Activated CD4-positive, alpha-beta T cell treated with anti-CD3 and anti-CD28 coated beads, Interleukin-2, amount 50 U/mL, for 4 hours (primary cell): ENCODE measurements around the gene ZNF821.
A peak's percentile ranks its signal among the peaks of the same experiment; 100 is the strongest.
"Not testable (repeated sequence)": the region's sequence is repeated elsewhere in the genome, so short reads cannot be mapped to it uniquely, and the experiment has no call there.

Source experiments
- DNase-seq, 2 experiments: peaks; one replicate each; pipeline ENCODE4 v3.0.0-alpha.2; 2020

The ZNF821 gene

DNA sequence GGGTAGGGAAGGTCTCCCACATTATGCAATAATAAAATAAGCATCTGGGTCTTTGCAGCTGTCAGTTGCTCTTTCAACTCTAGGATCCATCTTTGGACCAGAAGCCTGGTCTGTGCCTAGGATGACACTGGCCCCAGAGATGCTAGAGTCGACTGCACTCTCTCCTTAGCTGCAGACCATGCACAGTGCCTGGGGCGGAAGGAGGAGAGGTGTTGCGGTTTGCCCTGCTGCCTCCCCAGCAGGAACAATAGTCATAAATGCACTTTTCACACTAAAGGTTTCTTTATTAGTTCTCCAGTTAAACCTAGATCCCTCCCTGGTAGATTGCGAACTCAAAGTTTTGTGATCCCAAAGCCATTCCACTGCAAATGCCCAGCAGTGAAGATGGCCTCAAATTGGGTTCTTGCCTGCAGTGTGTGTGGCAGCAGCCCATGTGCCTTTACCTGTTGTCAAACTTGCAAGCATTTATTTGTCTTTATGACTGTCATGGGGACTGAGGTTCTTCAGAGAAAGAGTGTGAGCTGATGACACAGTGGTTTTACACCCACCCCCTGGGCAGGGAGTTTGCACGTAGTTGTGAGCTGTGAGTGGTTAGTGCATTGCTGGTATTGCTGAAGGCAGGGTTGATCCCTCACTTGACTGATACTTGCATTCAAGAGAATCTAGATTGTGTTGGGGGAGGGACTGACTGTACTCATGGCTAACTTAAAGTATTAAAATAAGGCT lies 27.9 kb downstream of the ZNF821 start:
- DNase-seq, result no peak

DNA sequence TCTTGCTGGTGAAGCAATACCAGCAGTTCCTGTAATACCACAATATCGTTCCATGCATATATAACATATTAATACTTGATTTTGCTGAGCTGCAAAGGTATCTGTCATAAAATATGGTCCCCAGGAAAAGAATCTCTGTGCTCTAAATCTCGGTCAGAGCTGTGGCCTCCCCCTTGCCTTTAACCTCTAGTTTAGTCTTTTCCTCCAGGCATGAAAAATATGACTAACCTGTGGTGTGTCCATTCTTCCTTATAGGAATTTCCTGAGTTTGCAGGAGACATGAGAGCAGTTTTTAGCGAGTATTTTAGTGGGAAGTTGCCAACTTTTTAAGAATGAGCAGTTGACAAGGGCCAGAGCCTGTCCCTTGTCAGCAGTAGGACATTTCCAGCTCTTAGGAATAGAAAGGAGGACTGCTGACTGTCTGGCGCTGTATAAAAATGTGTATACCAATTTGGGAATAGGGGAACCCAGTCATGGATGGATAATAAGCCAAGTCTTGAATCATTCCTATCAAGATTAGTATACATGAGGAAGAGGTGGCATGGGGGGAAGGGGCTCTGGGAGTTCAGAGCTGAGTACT lies 29.5 kb downstream of the ZNF821 start:
- DNase-seq, result no peak

DNA sequence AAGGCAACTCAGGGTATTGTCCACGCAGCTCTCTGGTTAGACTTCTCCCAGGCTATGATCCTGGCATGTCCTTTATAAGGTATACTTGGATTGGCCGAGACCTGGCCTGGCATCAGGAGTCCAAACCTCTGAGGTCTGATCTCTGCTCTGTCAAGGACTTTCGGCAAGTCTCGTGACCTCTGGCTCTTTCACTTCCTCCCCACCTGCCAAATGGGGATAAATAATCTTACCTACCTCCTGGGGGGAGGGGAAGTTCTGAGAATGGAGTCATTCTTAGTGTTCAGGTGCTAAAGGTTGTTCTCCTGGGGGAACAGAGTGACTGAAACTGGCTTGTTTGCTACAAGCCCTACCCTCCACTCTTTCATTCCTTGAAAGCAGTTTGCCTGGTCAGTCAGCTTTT lies 30.6 kb downstream of the ZNF821 start:
- no peak for DNase-seq

DNA sequence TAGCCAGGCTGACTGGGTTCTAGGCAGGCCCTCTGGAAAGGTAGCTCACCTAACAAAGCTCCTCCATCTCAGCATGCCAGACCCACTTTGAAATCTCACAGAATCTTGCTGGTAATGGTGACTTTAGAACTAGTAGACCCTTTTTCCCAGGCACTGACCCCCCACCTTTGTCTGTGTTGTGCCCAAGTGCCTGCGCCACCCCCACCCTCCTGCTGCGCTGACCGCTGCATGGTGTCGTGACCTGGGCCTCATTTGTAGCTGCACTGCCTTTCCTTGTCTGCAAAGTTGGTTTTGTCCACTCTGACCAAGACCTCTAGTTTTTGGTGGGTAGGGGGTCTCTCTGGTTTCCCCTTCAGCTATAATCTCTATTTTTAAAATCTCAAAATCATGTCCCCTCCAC lies 31.4 kb downstream of the ZNF821 start:
- no peak for DNase-seq

DNA sequence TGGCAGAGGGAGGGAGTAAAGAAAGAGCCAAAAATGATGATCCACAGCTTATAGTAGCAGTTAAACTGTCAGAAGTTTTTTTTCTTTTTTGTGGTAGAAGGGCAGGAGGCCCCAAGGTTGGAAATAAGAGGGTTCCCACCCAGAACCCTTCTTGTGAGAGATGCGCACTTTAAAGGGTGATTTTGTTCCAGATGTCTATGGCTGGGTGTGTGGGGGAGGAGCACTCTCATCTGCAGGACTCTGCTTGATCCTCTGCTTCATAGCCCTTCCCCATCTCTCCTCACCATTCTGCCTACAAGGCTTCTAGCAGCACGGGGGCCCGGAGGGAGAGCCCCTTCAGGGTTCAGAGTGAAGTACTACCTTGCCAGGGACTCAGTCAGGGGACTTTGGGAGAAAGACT lies 31.8 kb downstream of the ZNF821 start:
- no peak for DNase-seq

DNA sequence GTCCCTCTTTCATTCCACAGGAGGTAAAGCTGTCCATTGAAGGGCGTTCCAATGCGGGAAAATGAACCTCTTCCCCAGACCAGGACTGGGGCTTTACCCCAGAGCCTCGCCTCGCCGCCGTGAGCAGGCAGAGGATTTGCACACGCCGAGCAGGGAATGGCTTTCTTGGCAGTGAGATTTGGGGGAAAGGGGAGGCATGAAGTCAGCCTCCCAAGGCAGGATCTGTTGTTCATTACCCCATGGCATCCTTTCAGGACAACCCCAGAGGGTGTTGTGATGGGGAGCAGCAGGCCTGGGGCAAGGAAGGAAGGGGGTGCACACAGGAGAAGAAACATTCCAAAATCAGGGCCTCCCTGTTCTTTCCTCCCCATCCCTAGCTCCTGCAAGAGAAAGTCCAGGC lies 32.2 kb downstream of the ZNF821 start:
- DNase-seq, result no peak

DNA sequence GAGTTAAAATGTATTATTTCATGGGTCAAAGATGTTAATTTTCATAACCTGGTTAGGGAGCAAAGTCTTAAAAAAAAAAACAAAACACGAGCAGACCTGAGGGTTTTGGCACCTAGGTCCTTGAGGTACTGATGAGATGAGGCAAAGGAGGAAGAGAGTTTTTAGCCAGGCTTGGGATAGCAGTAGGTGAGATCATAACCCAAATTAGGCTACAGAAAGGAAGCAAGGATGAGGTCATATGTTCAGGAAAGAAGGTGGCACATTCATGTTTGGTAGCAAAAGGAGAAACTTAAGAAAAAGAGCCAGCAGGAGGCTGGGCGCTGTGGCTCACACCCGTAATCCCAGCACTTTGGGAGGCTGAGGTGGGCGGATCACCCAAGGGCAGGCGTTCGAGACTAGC lies 35.4 kb downstream of the ZNF821 start:
- DNase-seq, result no peak

DNA sequence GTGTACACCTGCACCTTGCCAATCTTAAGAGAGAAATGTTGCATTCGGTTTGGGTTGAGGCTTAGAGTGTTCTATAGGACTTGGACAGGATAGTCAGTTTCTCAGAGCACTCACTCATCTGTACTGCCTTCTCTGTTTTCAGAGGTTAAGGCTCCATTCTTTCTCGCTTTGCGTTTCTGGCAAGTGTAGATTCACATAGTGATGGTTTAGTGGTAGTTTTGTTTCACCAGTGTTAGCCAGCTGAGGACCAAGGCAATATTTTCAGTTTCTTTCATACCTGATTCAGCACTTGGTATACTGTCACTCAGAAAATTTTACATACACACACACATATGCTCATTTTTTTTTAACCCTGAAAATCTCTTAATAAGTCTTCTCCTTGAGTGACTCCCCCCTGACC lies 36.9 kb downstream of the ZNF821 start:
- no peak for DNase-seq

DNA sequence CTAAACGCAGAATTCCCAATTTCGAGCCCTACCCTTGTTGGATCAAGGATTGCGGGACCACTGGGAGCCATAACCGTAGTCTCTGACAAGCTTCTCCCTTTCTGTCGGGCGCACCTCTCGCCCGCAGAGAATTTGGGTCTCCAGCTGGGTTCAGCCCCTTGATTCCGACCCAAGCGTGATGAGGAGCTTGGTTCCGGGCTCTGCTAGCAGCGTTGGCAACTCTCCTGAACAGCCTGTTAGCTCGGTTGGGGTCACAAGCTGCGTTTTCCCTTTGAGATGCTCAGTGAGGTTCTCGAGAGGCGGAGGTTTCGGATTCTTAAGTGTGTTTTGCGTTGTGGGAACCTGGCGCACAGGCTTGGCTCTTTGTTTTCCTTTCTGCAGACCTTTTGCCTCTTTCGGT lies 37.6 kb downstream of the ZNF821 start:
- peak in 1 of 2 experiments; percentile 6 for DNase-seq

DNA sequence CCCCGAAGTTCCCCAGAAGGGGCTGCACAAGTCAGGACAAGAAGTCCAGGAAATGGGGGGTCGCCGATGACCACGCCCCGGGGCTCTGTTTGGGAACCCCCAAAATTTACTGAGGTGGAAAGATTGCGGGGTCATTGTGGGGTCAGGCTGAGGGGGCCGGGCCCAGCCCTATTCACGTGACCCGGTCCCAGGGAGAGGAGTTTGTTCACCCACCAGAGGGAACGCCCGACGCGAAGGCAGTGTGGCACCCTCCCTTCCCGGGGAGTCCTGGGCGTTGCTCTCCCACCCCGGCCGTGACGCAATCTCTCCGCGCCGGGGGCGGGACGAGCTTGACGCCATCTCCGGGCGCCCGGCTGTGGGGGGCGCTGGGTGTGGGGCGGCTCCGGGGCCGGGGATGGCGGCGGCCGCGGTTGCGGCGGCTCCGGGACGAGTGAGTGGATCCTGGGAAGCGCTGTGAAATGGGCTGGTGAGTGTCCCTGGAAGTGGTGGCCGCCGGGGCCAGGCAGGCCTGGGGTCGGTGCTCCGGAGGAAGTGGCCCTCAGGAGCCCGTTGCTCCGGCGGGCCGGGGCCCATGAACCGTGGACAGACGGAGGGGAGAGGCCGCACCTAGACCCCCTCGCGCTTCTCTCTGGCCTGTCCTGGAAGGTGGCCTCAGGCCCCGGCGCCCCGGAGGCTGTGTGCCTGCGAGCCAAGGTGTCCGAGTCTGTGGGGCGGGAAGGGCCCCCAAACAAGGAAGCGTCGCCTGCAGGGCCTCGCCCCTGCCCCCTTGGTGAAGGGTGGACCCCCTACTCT lies 38.1 kb downstream of the ZNF821 start, which contains the start of gene ATXN1L:
Gene ATXN1L, plus strand, starts transcription at position 338 of the 792 bp plus-strand sequence. CDS start 3,765 bp downstream, outside the sequence.
- DNase-seq, result peak; percentile 85 to 88

DNA sequence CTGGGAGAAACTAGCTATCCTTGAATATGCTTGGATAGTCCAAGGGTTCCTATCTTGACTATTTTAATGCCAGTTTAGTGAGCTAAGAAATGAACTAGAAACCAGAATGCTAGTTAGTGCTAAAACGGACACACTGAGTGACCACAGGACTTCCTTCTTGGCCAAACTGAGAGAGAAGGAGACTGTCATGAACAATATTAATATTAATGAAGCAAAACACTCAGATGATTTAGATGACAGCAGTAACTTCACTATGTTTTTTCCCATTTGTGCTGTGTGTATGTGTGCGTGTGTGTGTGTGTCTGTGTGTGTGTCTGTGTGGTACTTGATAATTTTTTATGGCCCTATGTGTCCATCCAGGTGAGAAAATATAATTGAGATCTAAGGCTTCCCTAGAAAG lies 40.4 kb downstream of the ZNF821 start:
- no peak for DNase-seq

DNA sequence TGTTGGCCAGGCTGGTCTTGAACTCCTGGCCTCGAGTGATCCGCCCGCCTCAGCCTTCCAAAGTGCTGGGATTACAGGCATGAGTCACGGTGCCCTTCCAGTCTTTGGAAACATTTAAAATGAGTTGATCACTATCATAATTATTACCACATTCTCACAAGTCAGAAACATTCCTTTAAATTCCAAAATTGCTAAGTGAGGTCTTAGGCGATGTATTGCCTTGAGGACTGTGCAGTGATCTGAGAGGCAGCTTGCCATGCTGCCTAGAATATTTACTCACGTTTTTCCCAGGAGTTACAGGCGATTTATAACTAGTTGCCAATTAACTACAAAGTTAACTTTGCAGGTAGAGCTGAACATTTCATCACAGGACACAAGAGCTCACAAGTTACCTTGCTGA lies 43.9 kb downstream of the ZNF821 start:
- no peak for DNase-seq

DNA sequence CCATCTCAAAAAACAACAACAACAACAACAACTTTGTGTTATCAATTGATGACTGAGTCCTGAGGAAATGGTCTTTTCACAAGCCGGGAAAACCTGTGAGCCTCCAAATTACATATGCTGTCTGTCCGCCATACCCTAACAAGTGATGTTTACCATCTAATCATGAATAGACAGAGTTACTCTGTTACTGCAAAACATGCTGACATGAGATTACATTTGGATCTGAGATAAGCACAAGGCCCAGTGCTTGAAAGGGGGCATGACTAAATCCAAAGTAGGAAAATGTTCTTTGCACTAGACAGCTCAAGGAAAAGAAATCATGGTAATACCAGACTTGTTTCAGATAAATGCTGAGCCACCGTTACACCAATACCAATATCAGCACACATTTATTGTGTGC lies 46.8 kb downstream of the ZNF821 start:
- DNase-seq, result no peak

DNA sequence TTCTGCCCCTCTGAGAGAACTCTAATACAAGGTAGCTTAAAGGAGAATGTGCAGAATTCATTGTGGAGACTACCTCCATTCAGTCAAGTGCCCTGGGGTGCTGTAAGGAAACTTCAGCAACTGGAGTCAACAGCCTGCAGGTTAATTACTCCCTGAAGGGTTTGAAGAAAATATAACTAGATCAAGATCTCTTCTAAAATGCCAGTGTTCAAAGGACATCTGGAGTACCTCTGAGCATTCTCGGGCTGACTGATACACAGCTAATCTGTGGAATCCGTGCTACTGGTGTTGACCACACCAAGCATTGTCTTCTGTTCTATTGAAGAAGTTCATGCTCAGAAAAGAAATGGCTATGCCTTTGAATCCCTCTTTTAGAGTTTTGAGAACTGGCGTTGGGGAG lies 49.7 kb downstream of the ZNF821 start:
- no peak for DNase-seq

DNA sequence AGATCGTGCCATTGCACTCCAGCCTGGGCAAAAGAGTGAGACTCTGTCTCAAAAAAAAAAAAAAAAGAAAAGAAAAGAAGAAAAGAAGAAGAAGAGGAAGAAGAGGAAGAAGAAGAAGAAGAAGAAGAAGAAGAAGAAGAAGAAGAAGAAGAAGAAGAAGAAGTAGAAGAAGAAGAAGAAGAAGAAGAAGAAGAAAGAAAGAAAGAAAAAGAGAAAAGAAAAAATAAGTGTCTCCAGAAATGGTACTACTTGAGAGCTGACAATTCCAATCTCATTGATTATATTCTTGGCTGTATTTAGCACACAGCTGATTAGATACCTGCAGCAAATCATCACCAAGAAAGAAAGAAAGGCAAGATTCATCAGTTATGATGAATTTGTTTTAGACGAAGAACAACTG lies 51.9 kb downstream of the ZNF821 start:
- DNase-seq, result not testable (repeated sequence)

DNA sequence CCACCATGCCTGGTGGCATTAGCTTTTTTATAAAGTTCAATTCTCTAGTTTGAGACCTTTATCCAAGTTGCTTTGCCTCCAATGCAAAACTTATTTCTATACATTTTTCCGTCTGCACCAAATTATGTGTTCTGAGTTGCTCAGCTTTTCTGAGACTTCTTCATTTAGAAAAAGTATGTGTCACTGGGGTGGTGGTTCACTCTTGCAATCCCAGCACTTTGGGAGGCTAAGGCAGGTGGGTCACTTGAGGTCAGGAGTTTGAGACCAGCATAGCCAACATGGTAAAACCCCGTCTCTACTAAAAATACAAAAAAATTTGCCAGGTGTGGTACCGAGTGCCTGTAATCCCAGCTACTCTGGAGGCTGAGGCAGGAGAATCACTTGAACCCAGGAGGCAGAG lies 52.3 kb downstream of the ZNF821 start:
- not testable (repeated sequence) for DNase-seq

DNA sequence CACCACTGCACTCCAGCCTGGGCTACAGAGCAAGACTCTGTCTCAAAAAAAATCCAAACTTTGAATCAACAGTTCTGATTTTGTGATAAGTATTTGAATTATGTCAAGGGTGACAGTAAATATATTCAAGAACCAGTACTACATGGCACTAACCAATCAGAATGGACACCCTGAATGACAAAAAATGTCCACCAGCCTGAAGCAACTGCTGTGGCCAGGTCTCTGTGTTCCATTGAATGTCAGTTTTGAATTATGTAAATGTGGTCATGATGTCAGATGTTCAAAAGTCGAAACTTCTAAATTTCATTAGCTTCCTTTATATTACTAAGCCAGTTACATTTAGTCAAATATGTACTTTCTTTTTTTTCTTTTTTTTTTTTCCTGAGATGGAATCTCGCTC lies 53.6 kb downstream of the ZNF821 start:
- no peak for DNase-seq

DNA sequence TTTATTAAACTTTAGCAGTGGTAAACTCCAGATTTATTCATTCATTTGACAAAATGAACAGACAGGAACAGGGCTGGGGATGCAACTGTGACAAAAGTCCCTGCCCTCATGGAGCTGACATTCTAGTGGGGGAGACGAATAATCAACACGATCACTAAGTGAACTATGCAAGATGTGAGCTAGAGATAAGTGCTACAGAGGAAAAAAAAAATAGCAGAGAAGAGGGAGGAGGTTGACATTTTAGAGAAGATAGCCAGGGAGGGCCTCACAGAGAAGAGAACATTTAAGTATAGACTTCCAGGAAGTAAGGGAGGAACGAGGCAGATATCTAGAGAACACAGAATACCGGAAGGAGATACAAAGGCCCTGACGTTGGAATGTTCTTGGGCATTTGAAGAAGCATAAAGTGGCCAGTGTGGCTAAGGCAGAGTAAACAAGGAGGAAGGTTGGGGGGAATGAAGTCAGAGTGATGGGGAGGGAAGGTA lies 57.4 kb downstream of the ZNF821 start:
- no peak for DNase-seq

DNA sequence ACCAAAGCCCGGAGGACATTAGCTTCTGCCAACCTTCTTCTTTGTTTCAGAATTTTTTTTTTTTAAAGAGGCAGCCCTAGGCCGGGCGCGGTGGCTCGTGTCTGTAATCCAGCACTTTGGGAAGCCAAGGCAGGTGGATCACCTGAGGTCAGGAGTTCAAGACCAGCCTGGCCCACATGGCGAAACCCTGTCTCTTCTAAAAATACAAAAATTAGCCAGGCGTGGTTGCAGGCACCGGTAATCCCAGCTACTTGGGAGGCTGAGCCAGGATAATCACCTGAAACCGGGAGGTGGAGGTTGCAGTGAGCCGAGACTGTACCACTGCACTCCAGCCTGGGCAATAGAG lies 66.9 kb downstream of the ZNF821 start:
- DNase-seq, result not testable (repeated sequence)

DNA sequence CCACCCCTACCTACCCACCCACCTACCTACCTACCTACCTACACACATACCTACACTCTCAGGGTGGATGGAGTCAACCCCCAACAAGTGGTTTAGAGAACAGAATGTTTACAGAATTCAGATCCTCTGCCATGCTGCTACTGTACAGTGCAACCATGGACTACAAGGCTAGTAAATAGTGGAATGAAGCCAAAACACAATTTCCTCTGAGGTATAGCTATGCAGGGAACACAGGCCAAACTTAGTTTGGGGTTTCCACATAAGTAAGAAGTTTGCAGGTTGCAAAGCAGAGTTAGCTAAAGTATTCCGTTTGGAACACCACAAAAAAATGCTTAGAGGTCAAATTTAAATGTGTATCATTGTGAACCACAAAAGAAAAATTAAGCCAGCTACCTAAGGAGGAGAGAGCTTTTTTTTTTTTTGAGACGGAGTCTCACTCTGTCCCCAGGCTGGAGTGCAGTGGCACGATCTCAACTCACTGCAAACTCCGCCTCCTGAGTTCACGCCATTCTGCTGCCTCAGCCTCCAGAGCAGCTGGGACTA lies 72.7 kb downstream of the ZNF821 start:
- no peak for DNase-seq

DNA sequence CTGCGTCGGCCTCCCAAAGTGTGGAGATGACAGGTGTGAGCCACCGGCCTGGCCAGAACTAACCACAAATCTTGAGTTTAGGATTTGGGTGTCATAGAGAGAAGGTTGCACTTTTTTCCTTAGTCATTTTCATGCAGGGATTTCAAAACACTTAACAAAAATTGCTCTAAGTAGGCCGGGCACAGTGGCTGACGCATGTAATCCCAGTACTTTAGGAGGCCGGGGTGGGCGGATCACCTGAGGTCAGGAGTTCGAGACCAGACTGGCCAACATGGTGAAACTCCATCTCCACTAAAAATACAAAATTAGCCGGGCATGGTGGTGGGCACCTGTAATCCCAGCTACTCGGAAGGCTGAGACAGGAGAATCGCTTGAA lies 73.8 kb downstream of the ZNF821 start:
- not testable (repeated sequence) for DNase-seq
